RWPE1 (cell line): ENCODE results near the gene FTCDNL1.

Experiments used
- CTCF ChIA-PET: fragments of 350-600 bp; sonication (Branson Sonifier 250); formaldehyde crosslinking; extraction: SDS; loops from one replicate; lab custom pipeline; 2021; lab: Yijun Ruan, JAX
- POLR2A ChIA-PET: fragments of 400-600 bp; formaldehyde crosslinking; extraction: SDS; loops from one replicate; lab custom pipeline; 2020; ENCODE audit warnings: antibody characterized with exemption; ENCODE audit not compliant: low non-redundant PET; lab: Yijun Ruan, JAX
- DNase-seq: peaks from one replicate; pipeline ENCODE4 v3.0.0; 2012; ENCODE audit warnings: low spot score
- H3K27ac ChIP-seq: fragments of 450-650 bp; 2 replicates; pipeline ENCODE4 v1.5.1; 2017
- CTCF ChIP-seq: fragments of 450-650 bp; conservative IDR thresholded peaks from 2 replicates; pipeline ENCODE4 v1.5.1; 2017; ENCODE audit warnings: low read depth, mild to moderate bottlenecking

The FTCDNL1 gene

GRCh38 chr2:199744260-199744659 is 106.7 kb downstream of the FTCDNL1 start:
- CTCF ChIA-PET: no interaction called here
- H3K27ac ChIP-seq: no peak overlapping the region
- POLR2A ChIA-PET: no interaction called here
- no peak for DNase-seq
- TF ChIP-seq CTCF: no peak

DNA sequence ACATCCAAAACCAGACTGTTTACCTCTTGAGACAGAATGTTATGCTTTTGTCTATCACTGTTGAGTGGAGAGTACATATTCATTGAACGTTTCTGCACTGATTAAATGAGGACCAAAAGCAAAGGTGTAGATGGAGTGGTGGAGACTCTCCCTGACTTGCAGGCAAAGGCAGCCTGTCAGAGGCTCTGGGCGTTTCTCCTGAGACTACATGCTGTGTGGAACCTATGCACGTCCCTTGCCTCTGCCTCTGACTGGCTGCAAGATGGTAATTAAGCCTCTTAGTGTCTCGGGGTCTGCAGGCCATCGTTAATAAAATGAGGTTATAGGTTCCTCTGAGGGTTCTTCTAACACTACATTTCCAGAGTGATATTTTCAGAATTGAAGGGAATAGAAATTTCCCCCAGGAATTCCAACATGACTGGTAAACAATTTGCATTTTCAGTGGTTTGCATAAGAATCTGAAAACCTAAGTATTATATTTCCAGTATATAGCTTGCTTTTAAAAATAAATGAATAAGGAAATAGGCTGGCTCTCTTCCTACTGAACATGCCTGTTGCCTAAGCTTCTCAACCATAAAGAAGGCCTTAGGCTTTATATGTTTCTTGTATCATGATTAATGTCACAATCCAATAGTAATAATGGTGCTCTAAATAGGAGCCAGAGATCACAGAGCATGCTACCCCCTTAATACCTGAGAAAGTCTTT is 107.4 kb downstream of the FTCDNL1 start:
- no peak for TF ChIP-seq CTCF
- CTCF ChIA-PET: no interaction called here
- H3K27ac ChIP-seq: no peak overlapping the region
- no peak for DNase-seq
- POLR2A ChIA-PET: no interaction called here

DNA sequence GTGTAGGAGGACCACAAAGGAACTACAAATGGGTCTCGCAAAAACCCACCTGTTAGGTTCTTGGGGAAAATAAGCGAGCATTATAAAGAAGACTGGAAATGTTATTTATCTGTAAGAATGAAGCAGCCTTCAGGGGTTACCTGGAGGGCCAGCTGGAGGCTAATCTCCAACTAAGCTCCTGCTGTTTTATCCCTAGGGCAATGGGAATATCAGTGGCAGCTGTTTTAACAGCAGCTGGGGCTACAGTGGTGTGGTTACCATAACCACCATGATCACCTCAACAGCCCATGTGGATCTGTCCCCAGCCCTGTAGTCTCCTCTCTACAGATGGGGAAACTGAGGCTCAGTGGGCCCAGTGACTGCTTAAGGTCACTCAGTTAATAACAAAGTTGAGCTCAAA is 108.1 kb downstream of the FTCDNL1 start:
- no peak for TF ChIP-seq CTCF
- no peak overlapping the region for H3K27ac ChIP-seq
- DNase-seq: no peak
- ChIA-PET CTCF (no interaction called here), POLR2A (no interaction called here)

DNA sequence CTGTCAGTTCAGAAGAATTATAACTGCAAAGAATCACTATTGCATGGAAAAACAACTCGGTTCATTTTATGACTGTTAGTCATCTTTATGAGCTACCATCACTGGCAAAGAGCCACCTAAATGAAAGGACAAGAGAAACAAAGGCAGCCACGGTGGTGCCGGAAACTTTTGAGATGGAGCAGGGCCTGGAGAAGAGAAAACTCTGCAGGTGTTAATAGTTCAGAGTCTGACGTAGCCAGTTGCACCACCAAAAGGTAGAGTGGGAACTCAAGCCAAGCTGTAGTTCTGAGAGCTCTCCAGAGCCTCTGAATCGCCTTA is 110.9 kb downstream of the FTCDNL1 start:
- H3K27ac ChIP-seq: peak overlapping the region; percentile 61
- POLR2A ChIA-PET: no interaction called here
- TF ChIP-seq CTCF: 0 out of 2 replicates have a peak, but pooled peaks have one; percentile 18
- no peak for DNase-seq
- CTCF ChIA-PET: interaction anchor here (0.6 to 1.1 kb wide), 13 partner anchors 10 to 1450 kb away, joined by 3 to 5 read pairs (median 3); no protein-coding TSS in a partner anchor

- peak; percentile 31 for DNase-seq
- ChIA-PET CTCF (interaction anchor here (0.6 to 1.1 kb wide), 17 partner anchors 11 to 1450 kb away, joined by 3 to 5 read pairs (median 3); no protein-coding TSS in a partner anchor), POLR2A (no interaction called here)
- peak overlapping the region; percentile 61 for H3K27ac ChIP-seq
- TF ChIP-seq CTCF: peak; percentile 81
Measured at GRCh38 chr2:199739413-199740110, 111.4 kb downstream of the FTCDNL1 start.

- H3K27ac ChIP-seq: no peak overlapping the region
- CTCF ChIA-PET: interaction anchor here (0.6 to 1.0 kb wide), 5 partner anchors 41 to 232 kb away, joined by 3 to 5 read pairs (median 3); no protein-coding TSS in a partner anchor
- DNase-seq: peak; percentile 12
Measured at GRCh38 chr2:199738727-199739412, 112.1 kb downstream of the FTCDNL1 start.

More at GRCh38 chr2:199738727-199739412, 112.1 kb downstream of the FTCDNL1 start:
- POLR2A ChIA-PET: no interaction called here
- no peak for TF ChIP-seq CTCF
